A549 (cell line): ENCODE results near the gene KRT71. TPM values are rescaled to one million over a fixed set of nuclear protein-coding genes. Genes with fewer than 3 reads are reported as not detected.

ENCODE experiments used
- ATAC-seq, 2 experiments: fragments of 200-7000 bp in 1 of 2; fragments of >200 bp in 1 of 2; cut with Nextera tagmentation in 1 of 2; cut with Tn5 transposase in 1 of 2; 3 replicates each; pipeline versions ENCODE4 v1.8.0 to v1.9.1; 2018 to 2020; ENCODE audit warnings: mild to moderate bottlenecking in 1 of 2, moderate library complexity in 1 of 2
- CTCF ChIA-PET: fragments of 300-600 bp; sonication (Branson Sonifier 250); formaldehyde crosslinking; extraction: SDS; loops from one replicate; lab custom pipeline; 2021; ENCODE audit warnings: antibody characterized with exemption, inconsistent platforms; lab: Yijun Ruan, JAX
- POLR2A ChIA-PET: fragments of 350-600 bp; formaldehyde crosslinking; extraction: SDS; loops from one replicate; lab custom pipeline; 2021; ENCODE audit warnings: antibody characterized with exemption, inconsistent platforms; lab: Yijun Ruan, JAX
- DNase-seq, 2 experiments: peaks; one replicate each; pipeline versions ENCODE4 v3.0.0 to v3.0.0-alpha.2; 2011 to 2016; ENCODE audit warnings: low read depth in 1 of 2, low spot score in 1 of 2
- FAIRE-seq: peaks from 2 replicates; lab custom pipeline; 2011; peaks lifted over from hg19 to GRCh38; lab: Jason Lieb, UNC
- H3K27ac ChIP-seq, 2 experiments: fragments of >200 bp; sonication (Bioruptor Twin); formaldehyde crosslinking; 3 replicates each; pipeline ENCODE4 v1.5.1; 2016 to 2017
- H3K4me1 ChIP-seq: fragments of >200 bp; sonication (Bioruptor Twin); formaldehyde crosslinking; 3 replicates; pipeline ENCODE4 v1.6.1; 2016
- H3K4me2 ChIP-seq: fragments of >200 bp; sonication (Bioruptor Twin); formaldehyde crosslinking; 3 replicates; pipeline ENCODE4 v1.6.1; 2016
- H3K4me3 ChIP-seq: fragments of >200 bp; sonication (Bioruptor Twin); formaldehyde crosslinking; 3 replicates; pipeline ENCODE4 v1.5.1; 2016
- H3K9me3 ChIP-seq: fragments of >200 bp; sonication (Bioruptor Twin); formaldehyde crosslinking; 3 replicates; pipeline ENCODE4 v1.6.1; 2016
- CEBPB ChIP-seq, 2 experiments: fragments of >200 bp in 1 of 2; sonication (Bioruptor Twin) in 1 of 2; formaldehyde crosslinking in 1 of 2; IDR thresholded peaks; 2 replicates each; pipeline ENCODE4 v1.6.1; 2012 to 2016
- CHD2 ChIP-seq: fragments of 150-350 bp; IDR thresholded peaks from 2 replicates; pipeline ENCODE4 v1.6.1; 2014; ENCODE audit warnings: low read length; ENCODE audit not compliant: partially characterized antibody
- EP300 ChIP-seq, 2 experiments: fragments of >200 bp; sonication (Bioruptor Twin); formaldehyde crosslinking; IDR thresholded peaks; 2 replicates in 1 of 2; 3 replicates in 1 of 2; pipeline ENCODE4 v1.6.1; 2016 to 2017
- FOXS1 ChIP-seq: fragments of 250-450 bp; sonication (Bioruptor Pico); IDR thresholded peaks from 2 replicates; pipeline ENCODE4 v1.5.0; 2020; ENCODE audit warnings: mild to moderate bottlenecking, moderate library complexity
- HDAC2 ChIP-seq: fragments of 200-600 bp; sonication (generic); IDR thresholded peaks from 2 replicates; pipeline ENCODE4 v1.6.1; 2016
- HOXB5 ChIP-seq: fragments of 250-450 bp; sonication (Bioruptor Pico); IDR thresholded peaks from 2 replicates; pipeline ENCODE4 v1.5.0; 2020; ENCODE audit warnings: mild to moderate bottlenecking, moderate library complexity
- KDM1A ChIP-seq: fragments of 200-600 bp; sonication (generic); IDR thresholded peaks from 2 replicates; pipeline ENCODE4 v1.6.1; 2016; ENCODE audit warnings: low read depth, mild to moderate bottlenecking
- MAFK ChIP-seq: fragments of 450-650 bp; IDR thresholded peaks from 2 replicates; pipeline ENCODE4 v1.6.1; 2014; ENCODE audit not compliant: partially characterized antibody
- NFE2L2 ChIP-seq: fragments of 150-350 bp; conservative IDR thresholded peaks from 2 replicates; pipeline ENCODE4 v1.6.1; 2014; ENCODE audit warnings: low read length
- POLR2A ChIP-seq: IDR thresholded peaks from 2 replicates; pipeline ENCODE4 v1.6.1; 2012; ENCODE audit warnings: mild to moderate bottlenecking, low read length
- POLR2AphosphoS2 ChIP-seq: conservative IDR thresholded peaks from 2 replicates; pipeline ENCODE4 v1.6.1; 2012; ENCODE audit warnings: low read length, improper control_type of control experiment, inconsistent platforms
- RAD21 ChIP-seq, 2 experiments: fragments of >200 bp in 1 of 2; sonication (Bioruptor Twin) in 1 of 2; formaldehyde crosslinking in 1 of 2; IDR thresholded peaks in 1 of 2; conservative IDR thresholded peaks in 1 of 2; 2 replicates in 1 of 2; 3 replicates in 1 of 2; pipeline ENCODE4 v1.6.1; 2012 to 2018; ENCODE audit warnings: inconsistent platforms in 1 of 2
- RFX5 ChIP-seq: fragments of 450-650 bp; IDR thresholded peaks from 2 replicates; pipeline ENCODE4 v1.7.1; 2014; ENCODE audit warnings: antibody characterized with exemption, mild to moderate bottlenecking, moderate library complexity
- SMC3 ChIP-seq: fragments of >200 bp; sonication (Bioruptor Twin); formaldehyde crosslinking; IDR thresholded peaks from 3 replicates; pipeline ENCODE4 v1.6.1; 2018; ENCODE audit warnings: inconsistent platforms
- ZSCAN20 ChIP-seq: fragments of 250-450 bp; sonication (Bioruptor Pico); IDR thresholded peaks from 2 replicates; pipeline ENCODE4 v1.8.0; 2022; ENCODE audit warnings: mild to moderate bottlenecking, moderate library complexity
- WGBS: methylation state at CpG from one replicate; pipeline ENCODE4 v1.1.6; 2017; ENCODE audit errors: missing lambda C conversion rate; 5-methylcytosine and 5-hydroxymethylcytosine counted together
- polyA plus RNA-seq, 4 experiments: library from polyadenylated mRNA; depleted of rRNA in 3 of 4; stranded (reverse); fragments of >200 nt; fragmentation: RNase III in 1 of 4; extraction: RNeasy Plus Mini Kit Qiagen cat#74134 plus additional on column Dnase treatment in 1 of 4; gene quantifications; 2 replicates in 3 of 4; 3 replicates in 1 of 4; pipeline ENCODE4 v1.2.3, GENCODE V29; 2011 to 2017
- TF ChIP-seq, protein P1 (sequence below): IDR thresholded peaks from 2 replicates; pipeline ENCODE4 v1.6.1; 2012
- TF ChIP-seq, protein P2 (sequence below): fragments of >200 bp; sonication (Bioruptor Twin); formaldehyde crosslinking; IDR thresholded peaks from 3 replicates; pipeline ENCODE4 v1.5.1; 2016

KRT71 gene
- polyA plus RNA-seq, 2 of the 4 experiments (the other 2 are of a cell fraction) = not detected

DNA sequence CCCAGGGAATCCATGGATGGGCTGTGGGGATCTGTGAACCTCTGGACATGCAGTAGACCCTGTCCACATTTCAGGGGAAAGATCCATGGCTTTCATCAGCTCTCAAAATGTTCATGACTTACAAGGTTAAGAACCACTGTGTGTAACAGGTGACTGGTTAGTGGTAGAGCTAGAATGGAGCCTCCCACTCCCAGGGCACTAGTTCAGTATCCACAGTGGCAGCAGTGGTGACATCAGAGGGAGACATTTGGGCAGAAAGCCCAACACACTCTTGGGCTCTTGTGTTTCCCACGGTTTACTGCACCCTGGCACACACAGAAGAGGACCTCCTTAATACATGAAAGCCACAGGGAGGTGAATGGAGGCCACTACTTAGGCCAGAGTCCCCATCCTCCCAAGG, 11.6 kb upstream of the KRT71 start:
- TF ChIP-seq POLR2A (no peak), CHD2 (no peak), FOXS1 (no peak), EP300 (IDR thresholded peaks at IDR 0.05) (no peak), POLR2AphosphoS2 (no peak), RAD21 (conservative IDR thresholded peaks at IDR 0.05 in 1 of 2, IDR thresholded peaks at IDR 0.05 in 1 of 2) (no peak), ZSCAN20 (CRISPR knock-in tag) (no peak), CEBPB (IDR thresholded peaks at IDR 0.05) (no peak), HOXB5 (no peak), RFX5 (no peak), HDAC2 (no peak)
- TF ChIP-seq, protein P1, sequence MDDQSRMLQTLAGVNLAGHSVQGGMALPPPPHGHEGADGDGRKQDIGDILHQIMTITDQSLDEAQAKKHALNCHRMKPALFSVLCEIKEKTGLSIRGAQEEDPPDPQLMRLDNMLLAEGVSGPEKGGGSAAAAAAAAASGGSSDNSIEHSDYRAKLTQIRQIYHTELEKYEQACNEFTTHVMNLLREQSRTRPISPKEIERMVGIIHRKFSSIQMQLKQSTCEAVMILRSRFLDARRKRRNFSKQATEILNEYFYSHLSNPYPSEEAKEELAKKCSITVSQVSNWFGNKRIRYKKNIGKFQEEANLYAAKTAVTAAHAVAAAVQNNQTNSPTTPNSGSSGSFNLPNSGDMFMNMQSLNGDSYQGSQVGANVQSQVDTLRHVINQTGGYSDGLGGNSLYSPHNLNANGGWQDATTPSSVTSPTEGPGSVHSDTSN = no peak
- CTCF ChIA-PET = interaction anchor here (0.7 to 2.2 kb wide), 4 partner anchors 8 to 316 kb away, joined by 3 to 7 read pairs (median 4); no protein-coding TSS in a partner anchor
- no peak for FAIRE-seq

DNA sequence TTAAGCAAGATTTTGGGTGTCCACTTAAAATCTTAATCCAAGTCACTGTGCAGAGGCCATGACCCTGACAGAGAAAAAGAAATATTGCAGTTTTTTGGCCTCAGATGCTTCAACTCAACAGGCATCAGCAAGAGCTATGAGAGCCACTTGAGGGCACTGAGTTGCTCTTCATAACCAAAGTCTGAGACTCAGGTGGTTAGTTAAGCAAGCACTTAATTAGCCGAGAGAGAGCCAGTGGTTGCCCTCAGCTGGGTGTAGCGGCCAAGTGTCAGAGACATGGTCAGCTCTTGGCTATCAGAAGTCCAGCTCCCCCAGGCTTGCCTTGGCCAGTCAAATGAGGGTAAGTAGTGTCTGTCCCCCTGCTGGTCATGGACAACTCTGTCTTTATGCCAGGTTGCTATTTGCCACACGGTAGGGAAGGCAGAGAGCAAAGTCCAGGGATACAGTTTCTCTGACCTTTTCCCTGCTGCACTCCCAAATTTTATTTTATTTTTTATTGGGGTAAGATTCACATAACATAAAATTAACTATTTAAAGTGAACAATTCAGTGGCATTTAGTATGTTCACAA, 9.0 kb upstream of the KRT71 start:
- FAIRE-seq = no peak
- ChIA-PET CTCF (interaction anchor here (0.6 to 2.8 kb wide), 8 partner anchors 9 to 405 kb away, joined by 3 to 10 read pairs (median 3); partner anchors contain the start of genes KRT71 and KRT74), POLR2A (no interaction called here)
- TF ChIP-seq RAD21 (conservative IDR thresholded peaks at IDR 0.05 in 1 of 2, IDR thresholded peaks at IDR 0.05 in 1 of 2) = peak in 1 of 2 experiments; percentile 28; a peak in 1 of 5 replicates
- TF ChIP-seq, protein P2, sequence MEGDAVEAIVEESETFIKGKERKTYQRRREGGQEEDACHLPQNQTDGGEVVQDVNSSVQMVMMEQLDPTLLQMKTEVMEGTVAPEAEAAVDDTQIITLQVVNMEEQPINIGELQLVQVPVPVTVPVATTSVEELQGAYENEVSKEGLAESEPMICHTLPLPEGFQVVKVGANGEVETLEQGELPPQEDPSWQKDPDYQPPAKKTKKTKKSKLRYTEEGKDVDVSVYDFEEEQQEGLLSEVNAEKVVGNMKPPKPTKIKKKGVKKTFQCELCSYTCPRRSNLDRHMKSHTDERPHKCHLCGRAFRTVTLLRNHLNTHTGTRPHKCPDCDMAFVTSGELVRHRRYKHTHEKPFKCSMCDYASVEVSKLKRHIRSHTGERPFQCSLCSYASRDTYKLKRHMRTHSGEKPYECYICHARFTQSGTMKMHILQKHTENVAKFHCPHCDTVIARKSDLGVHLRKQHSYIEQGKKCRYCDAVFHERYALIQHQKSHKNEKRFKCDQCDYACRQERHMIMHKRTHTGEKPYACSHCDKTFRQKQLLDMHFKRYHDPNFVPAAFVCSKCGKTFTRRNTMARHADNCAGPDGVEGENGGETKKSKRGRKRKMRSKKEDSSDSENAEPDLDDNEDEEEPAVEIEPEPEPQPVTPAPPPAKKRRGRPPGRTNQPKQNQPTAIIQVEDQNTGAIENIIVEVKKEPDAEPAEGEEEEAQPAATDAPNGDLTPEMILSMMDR = peak; percentile 25
- 0 out of 3 replicates have a peak, but pooled peaks have one; percentile 25 for TF ChIP-seq SMC3
- TF ChIP-seq KDM1A = no peak
- Histone ChIP-seq H3K9me3 (no peaks in the 10 kb centered on the region), H3K4me3 (no peak overlapping the region), H3K27ac (no peak overlapping the region), H3K4me1 (no peaks in the 10 kb centered on the region), H3K4me2 (no peak overlapping the region)
- WGBS = 54% methylated on average over 3 of the region's 3 CpGs
- peak; percentile 41 to 57 for DNase-seq
- peak; percentile 57 to 85; a peak in 4 of 6 replicates for ATAC-seq

More for the DNA sequence above, 11.6 kb upstream of the KRT71 start:
- Histone ChIP-seq H3K4me1 (no peaks in the 10 kb centered on the region), H3K27ac (no peak overlapping the region), H3K4me3 (no peak overlapping the region), H3K9me3 (no peaks in the 10 kb centered on the region), H3K4me2 (no peak overlapping the region)
- no peak for DNase-seq
- POLR2A ChIA-PET = no interaction called here
- ATAC-seq = no peak
- WGBS = 20% methylated on average over 1 of the region's 1 CpG

DNA sequence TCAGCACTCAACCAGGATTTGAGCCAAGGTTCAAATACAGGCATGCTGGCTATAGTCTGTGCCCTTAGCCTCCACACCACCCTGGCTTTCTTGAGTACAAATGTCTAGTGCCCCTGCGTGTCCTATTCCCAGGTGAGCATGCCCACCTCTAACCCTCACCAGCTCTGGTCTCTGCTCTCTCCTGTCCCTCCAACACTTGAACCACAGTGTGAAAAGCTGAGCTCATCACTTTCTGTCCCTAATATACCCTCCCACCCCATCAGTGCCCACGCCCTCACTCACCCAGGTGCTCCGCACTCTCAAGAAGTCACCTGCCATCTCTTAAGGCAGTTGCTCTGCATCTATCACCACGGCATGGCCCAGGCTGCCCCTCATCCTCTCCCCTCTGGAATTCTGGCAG, 7.0 kb upstream of the KRT71 start:
- Histone ChIP-seq H3K9me3 (no peaks in the 10 kb centered on the region), H3K4me2 (no peak overlapping the region), H3K4me3 (no peak overlapping the region), H3K4me1 (no peaks in the 10 kb centered on the region), H3K27ac (no peak overlapping the region)
- POLR2A ChIA-PET = no interaction called here
- CTCF ChIA-PET = interaction anchor here (1.1 to 1.5 kb wide), 3 partner anchors 10 to 320 kb away, joined by 3 to 8 read pairs (median 3); no protein-coding TSS in a partner anchor
- ATAC-seq (no peak), DNase-seq (no peak), FAIRE-seq (no peak)
- no peak for TF ChIP-seq NFE2L2
- peak; percentile 72 for TF ChIP-seq MAFK
- 69% methylated on average over 4 of the region's 4 CpGs for WGBS
